ENCODE results near the gene MOBP. TPM values are rescaled to one million over a fixed set of nuclear protein-coding genes. Genes with fewer than 3 reads are reported as not detected.
"Not testable (repeated sequence)": the region's sequence is repeated elsewhere in the genome, so short reads cannot be mapped to it uniquely, and the experiment has no call there.

MOBP gene, protein sequence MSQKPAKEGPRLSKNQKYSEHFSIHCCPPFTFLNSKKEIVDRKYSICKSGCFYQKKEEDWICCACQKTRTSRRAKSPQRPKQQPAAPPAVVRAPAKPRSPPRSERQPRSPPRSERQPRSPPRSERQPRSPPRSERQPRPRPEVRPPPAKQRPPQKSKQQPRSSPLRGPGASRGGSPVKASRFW
- 0.41 TPM for total RNA-seq

- FAIRE-seq (peak; percentile 99), DNase-seq (ENCODE audit: low spot score in 2 of 2) (no peak)
Observed at GRCh38 chr3:39467394-39468107, at the start of gene MOBP. TSS of gene MOBP (plus strand) at chr3:39467680. CDS start at chr3:39502070, 34,390 bp downstream.

- not testable (repeated sequence) for FAIRE-seq; DNase-seq (ENCODE audit: low spot score in 2 of 2)
Observed at GRCh38 chr3:39418556-39419225, 48.8 kb upstream of the MOBP start.

DNA sequence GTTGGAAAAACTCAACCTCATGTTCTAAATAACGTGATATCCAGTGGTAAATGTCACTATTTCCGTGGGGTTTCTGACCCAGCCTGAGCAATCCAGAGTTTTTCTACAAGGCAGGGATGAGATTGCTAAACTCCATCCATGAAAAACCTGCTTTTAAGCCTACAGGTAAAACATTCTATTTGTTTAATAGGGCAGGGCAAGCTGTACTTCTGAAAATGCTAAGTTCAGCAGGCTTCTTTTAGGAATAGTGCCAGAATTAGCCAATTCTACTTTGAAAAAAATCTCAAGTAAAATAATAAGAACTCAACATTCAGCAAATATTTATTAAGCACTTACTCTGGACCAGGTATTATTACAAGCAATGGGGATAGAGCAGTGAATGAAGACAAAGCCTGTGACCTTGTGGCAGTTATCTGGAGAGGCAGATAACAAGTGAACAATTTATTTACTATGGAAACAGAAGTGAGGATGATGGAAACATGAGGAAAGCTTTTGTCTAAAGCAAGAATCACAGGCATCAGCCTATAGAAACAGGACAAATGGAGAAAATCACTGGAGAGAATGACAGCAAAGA, 47.7 kb upstream of the MOBP start:
- DNase-seq (ENCODE audit: low spot score in 2 of 2), result no peak
- FAIRE-seq, result no peak

- FAIRE-seq (no peak), DNase-seq (ENCODE audit: low spot score in 2 of 2) (no peak)
Observed at GRCh38 chr3:39420543-39420942, 46.9 kb upstream of the MOBP start.

- no peak for FAIRE-seq
- DNase-seq (ENCODE audit: low spot score in 2 of 2), result no peak
Observed at GRCh38 chr3:39423436-39423970, 44.0 kb upstream of the MOBP start.

DNA sequence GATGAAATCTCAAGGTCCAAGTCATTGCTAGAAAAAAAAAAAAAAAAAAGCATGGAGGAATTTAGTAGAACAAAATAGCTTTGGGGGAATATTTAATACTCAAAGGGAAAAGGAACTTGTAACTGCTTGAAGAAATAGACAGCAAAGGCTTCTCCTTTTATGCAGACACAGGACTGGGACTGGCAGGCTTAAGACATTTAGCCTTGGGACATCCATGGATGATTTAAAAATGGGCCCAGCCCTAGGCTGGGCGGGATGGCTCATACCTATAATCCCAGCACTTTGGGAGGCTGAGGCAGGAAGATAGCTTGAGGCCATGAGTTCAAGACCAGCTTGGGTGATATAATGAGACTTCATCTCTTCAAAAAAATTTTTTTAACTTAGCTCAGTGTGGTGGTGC, 41.2 kb upstream of the MOBP start:
- DNase-seq (ENCODE audit: low spot score in 2 of 2) (no peak), FAIRE-seq (no peak)

DNA sequence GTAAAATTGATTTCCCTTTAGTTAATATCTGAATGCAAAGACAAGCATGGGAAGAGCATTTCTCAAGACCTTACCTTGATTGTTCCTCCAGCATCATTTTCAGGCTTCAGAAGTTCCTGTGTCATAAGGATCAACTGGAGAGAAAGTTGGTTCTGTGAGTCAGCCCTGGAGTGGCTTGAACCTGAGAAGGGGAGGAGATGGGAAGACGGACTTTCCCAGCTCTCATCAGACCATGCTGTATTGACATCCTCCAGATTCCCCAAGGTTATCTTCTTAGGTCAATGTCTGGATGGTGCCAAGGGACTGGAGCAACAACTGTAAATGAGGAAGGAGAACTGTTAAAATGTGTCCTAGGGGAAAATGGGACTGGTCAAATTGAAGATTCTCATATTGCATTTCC, 40.0 kb upstream of the MOBP start:
- DNase-seq (ENCODE audit: low spot score in 2 of 2) (no peak), FAIRE-seq (no peak)

- DNase-seq (ENCODE audit: low spot score in 2 of 2) (no peak), FAIRE-seq (no peak)
Observed at GRCh38 chr3:39428745-39429201, 38.7 kb upstream of the MOBP start.

GRCh38 chr3:39429466-39429865, 38.0 kb upstream of the MOBP start:
- FAIRE-seq, result no peak
- no peak for DNase-seq (ENCODE audit: low spot score in 2 of 2)

GRCh38 chr3:39432342-39432741, 35.1 kb upstream of the MOBP start:
- DNase-seq (ENCODE audit: low spot score in 2 of 2), result no peak
- no peak for FAIRE-seq

DNA sequence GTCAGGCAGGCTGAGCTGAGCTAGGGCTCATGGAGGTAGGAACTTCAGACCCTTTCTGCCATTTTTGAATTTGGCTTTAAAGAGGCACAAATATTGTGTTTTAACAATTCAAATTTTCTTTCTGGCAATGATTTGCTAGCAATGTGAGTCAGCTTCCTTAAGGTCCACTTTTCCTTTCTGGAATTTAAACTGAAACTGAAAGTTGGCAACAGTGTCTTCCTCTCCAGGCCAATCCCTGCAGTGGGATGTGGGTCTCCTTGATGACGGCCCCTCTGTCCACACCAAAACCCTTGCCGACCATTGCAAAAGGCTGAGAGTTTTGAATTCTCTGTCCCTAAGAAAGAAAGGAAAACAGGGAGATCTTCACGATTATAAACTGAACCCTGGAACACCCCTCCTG, 33.8 kb upstream of the MOBP start:
- DNase-seq (ENCODE audit: low spot score in 2 of 2), result no peak
- FAIRE-seq, result no peak

DNA sequence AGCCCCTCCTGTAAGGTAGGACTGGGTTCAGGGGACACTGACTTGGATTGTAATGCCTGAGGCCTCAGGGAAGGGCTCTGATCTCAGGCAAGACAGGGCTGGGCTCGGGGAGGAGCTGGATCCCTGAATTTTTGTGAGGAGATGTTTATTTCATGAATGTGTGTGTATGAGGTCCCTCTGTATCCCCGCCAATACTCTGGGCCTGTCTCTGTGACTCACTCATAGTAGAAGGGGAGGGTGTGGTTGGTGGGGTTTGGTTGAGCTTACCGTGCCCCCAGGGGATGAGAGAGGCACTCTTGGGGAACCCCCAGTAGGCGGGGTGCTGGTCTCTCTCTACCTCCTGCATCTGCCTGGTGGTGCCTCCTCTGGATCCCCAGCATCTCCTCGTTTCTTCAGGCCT, 32.9 kb upstream of the MOBP start:
- FAIRE-seq, result no peak
- no peak for DNase-seq (ENCODE audit: low spot score in 2 of 2)

GRCh38 chr3:39435006-39435748, 32.3 kb upstream of the MOBP start:
- no peak for DNase-seq (ENCODE audit: low spot score in 2 of 2)
- FAIRE-seq, result no peak

DNA sequence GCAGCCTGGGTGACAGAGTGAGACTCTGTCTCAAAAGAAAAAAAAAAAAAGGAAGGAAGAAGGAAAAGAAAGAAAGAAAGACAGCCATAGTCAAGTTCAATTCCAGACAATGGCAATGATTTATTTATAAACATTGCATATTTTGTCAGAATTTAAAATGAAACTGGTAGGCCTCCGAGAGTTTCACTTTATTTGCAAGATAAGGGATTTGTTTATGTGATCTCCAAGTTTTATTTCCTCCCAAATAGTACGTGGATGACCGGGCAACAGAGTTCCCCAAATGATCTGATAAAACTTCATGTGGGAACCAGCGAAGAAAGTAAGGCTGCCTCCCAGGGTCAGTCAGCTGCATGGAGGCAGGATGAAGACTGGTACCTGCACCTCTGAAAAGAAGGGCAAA, 28.6 kb upstream of the MOBP start:
- no peak for DNase-seq (ENCODE audit: low spot score in 2 of 2)
- FAIRE-seq, result no peak

DNA sequence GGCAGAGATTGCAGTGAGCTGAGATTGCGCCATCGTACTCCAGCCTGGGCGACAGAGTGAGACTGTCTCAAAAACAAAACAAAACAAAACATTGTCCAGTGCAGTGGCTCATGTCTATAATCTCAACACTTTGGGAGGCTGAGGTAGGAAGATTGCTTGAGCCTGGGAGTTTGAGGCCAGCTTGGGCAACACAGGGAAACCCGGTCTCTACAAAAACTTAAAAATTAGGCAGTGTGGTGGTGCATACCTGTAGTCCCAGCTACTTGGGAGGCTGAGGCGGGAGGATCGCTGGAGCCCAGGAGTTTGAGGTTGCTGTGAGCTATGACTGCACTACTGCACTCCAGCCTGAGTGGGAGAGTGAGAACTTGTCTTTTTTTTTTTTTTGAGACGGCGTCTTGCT, 27.2 kb upstream of the MOBP start:
- DNase-seq (ENCODE audit: low spot score in 2 of 2) (no peak), FAIRE-seq (no peak)

- DNase-seq (ENCODE audit: low spot score in 2 of 2) (no peak), FAIRE-seq (no peak)
Observed at GRCh38 chr3:39443530-39443929, 23.9 kb upstream of the MOBP start.

GRCh38 chr3:39445927-39446326, 21.6 kb upstream of the MOBP start:
- DNase-seq (ENCODE audit: low spot score in 2 of 2) (no peak), FAIRE-seq (no peak)

DNA sequence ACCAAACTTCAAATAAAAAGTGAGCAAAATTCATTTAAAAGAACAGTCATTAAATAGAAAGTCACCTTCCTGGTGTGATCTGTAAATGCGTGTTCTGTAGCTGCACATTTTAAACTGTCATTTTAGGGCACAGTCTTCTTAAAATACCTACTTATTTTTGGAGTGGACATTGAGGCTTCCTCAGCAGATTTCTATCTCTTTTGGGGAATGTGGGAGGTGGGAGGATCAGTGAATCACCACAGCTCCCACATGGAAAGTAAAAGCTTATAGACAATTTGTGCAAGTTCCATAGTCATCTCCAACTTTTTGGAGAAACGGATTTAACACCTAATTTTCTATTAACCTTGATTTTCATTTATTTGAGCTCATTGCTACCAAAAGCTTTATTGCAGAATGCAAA, 21.0 kb upstream of the MOBP start:
- DNase-seq (ENCODE audit: low spot score in 2 of 2), result no peak
- no peak for FAIRE-seq

DNA sequence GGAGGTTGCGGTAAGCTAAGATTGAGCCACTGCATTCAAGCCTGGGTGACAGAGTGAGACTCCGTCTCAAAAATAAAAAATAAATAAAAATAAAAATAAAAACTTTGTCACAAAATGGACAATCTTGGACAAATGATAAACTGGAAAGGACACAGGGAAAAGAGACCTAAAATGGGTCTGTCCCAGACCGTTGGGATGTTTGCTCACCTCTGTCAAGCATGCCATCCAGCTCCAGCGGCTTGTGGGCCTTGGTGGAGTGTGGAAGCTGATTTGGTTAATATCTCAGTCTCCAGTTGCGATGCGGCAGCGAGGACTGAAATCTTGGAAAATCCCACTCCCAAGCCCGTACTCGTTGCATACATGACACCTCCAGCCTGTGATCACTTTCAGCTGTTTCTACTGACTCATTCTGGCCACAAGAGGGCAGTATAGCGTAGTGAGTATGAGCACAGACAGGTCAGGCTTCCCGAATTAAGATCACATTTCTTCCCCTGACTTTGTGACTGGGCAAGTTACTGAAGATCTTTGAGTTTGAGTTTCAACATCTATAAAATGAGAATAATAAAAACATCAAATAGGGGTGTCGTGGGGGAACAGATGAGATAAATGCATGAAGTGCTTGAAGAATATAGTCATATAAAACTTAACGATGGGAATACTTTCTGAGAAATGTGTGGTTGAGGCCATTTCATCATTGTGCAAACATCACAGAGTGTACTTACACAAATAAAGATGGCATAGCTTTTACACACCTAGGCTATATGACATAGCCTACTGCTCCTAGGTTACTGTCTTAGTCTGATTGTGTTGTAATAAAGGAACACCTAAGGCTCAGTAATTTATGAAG, 19.6 kb upstream of the MOBP start:
- FAIRE-seq (peak; percentile 75), DNase-seq (ENCODE audit: low spot score in 2 of 2) (peak; percentile 66 to 71)
